ENCODE results near the gene NOS1AP.
A peak's percentile ranks its signal among the peaks of the same experiment; 100 is the strongest.

The NOS1AP gene

GRCh38 chr1:162056579-162056978, 12.9 kb upstream of the NOS1AP start:
- H3K4me1 ChIP-seq (ENCODE audit: insufficient read depth, low read length, poor library complexity, severe bottlenecking) = peaks cover 4% of the 10 kb centered on the region
- no peaks in the 10 kb centered on the region for H4K20me1 ChIP-seq (ENCODE audit: insufficient read depth, low read length, poor library complexity, severe bottlenecking)
- no peaks in the 10 kb centered on the region for H3K9me2 ChIP-seq (replicated peaks; ENCODE audit: low read depth, low read length)
- no peak overlapping the region for H3K4me2 ChIP-seq (ENCODE audit: low read depth, low read length, poor library complexity, severe bottlenecking)
- TF ChIP-seq CTCF (conservative IDR thresholded peaks at IDR 0.05; ENCODE audit: low read length) (no peak), EZH2phosphoT487 (IDR thresholded peaks at IDR 0.05; ENCODE audit: borderline replicate concordance) (no peak)
- H3K9ac ChIP-seq (ENCODE audit: low read depth, low read length, poor library complexity, severe bottlenecking) = no peak overlapping the region
- H3K4me3 ChIP-seq (ENCODE audit: low read length, poor library complexity, severe bottlenecking) = no peak overlapping the region
- H3K79me2 ChIP-seq (ENCODE audit: insufficient read depth, low read length) = no peaks in the 10 kb centered on the region
- H3F3A ChIP-seq (ENCODE audit: low read depth) = 0 out of 2 replicates have a peak, but pooled peaks cover 3% of the 10 kb centered on the region
- no peaks in the 10 kb centered on the region for H3K27me3 ChIP-seq (ENCODE audit: insufficient read depth, low read length, poor library complexity, severe bottlenecking)
- H3K36me3 ChIP-seq (ENCODE audit: insufficient read depth, low read length) = no peaks in the 10 kb centered on the region
- H3K9me3 ChIP-seq (ENCODE audit: insufficient read depth, low read depth, low read length) = no peaks in the 10 kb centered on the region
- peak overlapping the region; percentile 47; the same call in 1 of the 2 replicates for H2AFZ ChIP-seq (ENCODE audit: low read length)

- Histone ChIP-seq H3K4me1 (ENCODE audit: insufficient read depth, low read length, poor library complexity, severe bottlenecking) (no peaks in the 10 kb centered on the region), H3K9me2 (replicated peaks; ENCODE audit: low read depth, low read length) (no peaks in the 10 kb centered on the region)
- TF ChIP-seq EZH2phosphoT487 (IDR thresholded peaks at IDR 0.05; ENCODE audit: borderline replicate concordance) = no peak
- no peak for TF ChIP-seq CTCF (conservative IDR thresholded peaks at IDR 0.05; ENCODE audit: low read length)
Measured at GRCh38 chr1:162059721-162060120, 9.8 kb upstream of the NOS1AP start.

DNA sequence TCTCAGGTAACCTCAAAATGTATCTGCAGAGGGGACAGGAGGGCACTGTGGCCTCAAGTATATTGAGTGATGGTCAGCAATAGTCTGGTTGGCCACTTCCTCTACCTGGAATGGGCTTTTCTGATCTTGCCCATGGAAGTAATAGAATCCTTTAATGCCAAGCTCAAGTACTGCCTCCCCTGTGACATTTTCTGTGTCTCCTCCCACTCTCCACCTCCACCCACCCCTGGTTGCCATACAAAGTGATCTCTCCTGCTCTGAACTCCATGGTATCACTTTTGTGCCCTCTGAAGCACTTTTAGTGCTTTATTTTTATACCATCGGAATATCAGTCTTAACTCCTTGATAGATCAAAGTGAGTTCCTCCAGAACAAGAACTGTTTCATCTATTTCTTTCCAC, 9.2 kb upstream of the NOS1AP start:
- Histone ChIP-seq H3K4me2 (ENCODE audit: low read depth, low read length, poor library complexity, severe bottlenecking) (no peak overlapping the region), H3K36me3 (ENCODE audit: insufficient read depth, low read length) (no peaks in the 10 kb centered on the region), H3K27me3 (ENCODE audit: insufficient read depth, low read length, poor library complexity, severe bottlenecking) (no peaks in the 10 kb centered on the region), H3K9me3 (ENCODE audit: insufficient read depth, low read depth, low read length) (no peaks in the 10 kb centered on the region), H2AFZ (ENCODE audit: low read length) (no peak overlapping the region), H3K9me2 (replicated peaks; ENCODE audit: low read depth, low read length) (no peaks in the 10 kb centered on the region), H3K9ac (ENCODE audit: low read depth, low read length, poor library complexity, severe bottlenecking) (no peak overlapping the region), H3F3A (ENCODE audit: low read depth) (no peaks in the 10 kb centered on the region), H3K4me3 (ENCODE audit: low read length, poor library complexity, severe bottlenecking) (no peak overlapping the region), H3K4me1 (ENCODE audit: insufficient read depth, low read length, poor library complexity, severe bottlenecking) (no peaks in the 10 kb centered on the region), H4K20me1 (ENCODE audit: insufficient read depth, low read length, poor library complexity, severe bottlenecking) (no peaks in the 10 kb centered on the region), H3K79me2 (ENCODE audit: insufficient read depth, low read length) (no peaks in the 10 kb centered on the region)
- no peak for TF ChIP-seq CTCF (conservative IDR thresholded peaks at IDR 0.05; ENCODE audit: low read length)
- no peak for TF ChIP-seq EZH2phosphoT487 (IDR thresholded peaks at IDR 0.05; ENCODE audit: borderline replicate concordance)

More at GRCh38 chr1:162059721-162060120, 9.8 kb upstream of the NOS1AP start:
- Histone ChIP-seq H3K4me2 (ENCODE audit: low read depth, low read length, poor library complexity, severe bottlenecking) (no peak overlapping the region), H4K20me1 (ENCODE audit: insufficient read depth, low read length, poor library complexity, severe bottlenecking) (no peaks in the 10 kb centered on the region), H3K27me3 (ENCODE audit: insufficient read depth, low read length, poor library complexity, severe bottlenecking) (no peaks in the 10 kb centered on the region), H3K36me3 (ENCODE audit: insufficient read depth, low read length) (no peaks in the 10 kb centered on the region), H3F3A (ENCODE audit: low read depth) (no peaks in the 10 kb centered on the region), H3K9me3 (ENCODE audit: insufficient read depth, low read depth, low read length) (no peaks in the 10 kb centered on the region), H3K4me3 (ENCODE audit: low read length, poor library complexity, severe bottlenecking) (no peak overlapping the region), H3K9ac (ENCODE audit: low read depth, low read length, poor library complexity, severe bottlenecking) (no peak overlapping the region), H2AFZ (ENCODE audit: low read length) (no peak overlapping the region), H3K79me2 (ENCODE audit: insufficient read depth, low read length) (no peaks in the 10 kb centered on the region)
